Activated CD8-positive, alpha-beta memory T cell treated with anti-CD3 and anti-CD28 coated beads, Interleukin-2, amount 50 U/mL, for 24 hours (primary cell): ENCODE results near the gene RBM47.

Experiments used
- DNase-seq: peaks from one replicate; pipeline ENCODE4 v3.0.0-alpha.2; 2020; ENCODE audit errors: extremely low read depth

Gene RBM47

DNA sequence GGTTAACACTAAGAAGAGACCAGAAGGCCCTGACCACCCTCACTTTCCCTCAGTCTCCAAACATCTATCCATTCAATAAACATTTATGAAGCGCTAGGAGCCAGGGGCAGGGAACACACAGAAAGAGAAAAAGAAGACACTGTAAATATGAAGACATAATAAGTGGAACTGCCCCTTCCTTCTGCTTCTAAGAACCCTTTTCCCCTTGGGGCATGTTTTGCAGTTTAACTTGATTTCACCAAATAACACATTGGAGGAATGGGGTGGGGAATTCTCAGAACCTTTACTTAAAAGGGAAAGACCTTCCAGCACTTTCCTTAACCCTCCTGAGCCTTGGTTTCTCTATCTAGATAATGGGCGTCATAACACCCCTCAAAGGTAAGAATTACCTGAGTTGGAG is 42.3 kb downstream of the RBM47 start:
- DNase-seq, result no peak

DNA sequence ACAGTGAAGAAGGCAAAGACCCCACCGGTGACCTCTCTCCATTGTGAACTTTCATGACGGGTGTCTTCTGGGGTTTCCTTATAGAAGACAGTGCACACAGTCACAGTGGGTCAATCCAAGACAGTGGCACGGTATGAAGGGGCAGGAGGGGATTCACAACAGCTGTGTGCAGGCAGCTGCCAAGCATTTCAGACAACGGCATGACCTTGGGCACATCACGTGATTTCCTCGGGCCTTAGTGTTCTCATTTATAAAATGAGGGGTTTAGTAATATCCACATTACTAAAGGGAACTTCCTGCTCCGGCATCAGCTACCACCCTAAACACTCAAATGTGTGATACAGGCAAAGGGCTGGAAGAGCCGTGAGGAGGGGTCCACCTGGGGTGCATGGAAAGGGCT is 42.9 kb downstream of the RBM47 start:
- DNase-seq, result no peak

DNA sequence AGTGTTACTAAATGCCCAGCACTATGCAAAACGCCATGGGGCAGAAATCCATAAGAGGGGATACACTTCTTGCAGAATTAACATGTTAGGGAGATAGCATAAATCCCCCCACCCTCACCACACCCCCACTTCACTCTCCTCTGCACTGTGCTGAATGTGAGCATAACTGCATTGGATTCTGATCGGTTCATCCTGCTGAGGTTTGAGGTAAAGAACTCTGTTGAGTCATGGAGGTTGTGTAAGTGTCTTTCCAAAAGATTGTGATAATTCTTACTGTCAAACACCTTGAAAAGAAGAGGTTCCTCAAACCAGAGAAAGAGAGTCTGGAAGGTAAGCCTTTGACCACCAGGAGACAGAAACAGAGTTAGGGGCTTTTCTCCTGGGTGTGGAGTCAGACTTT is 43.6 kb downstream of the RBM47 start:
- DNase-seq, result no peak

DNA sequence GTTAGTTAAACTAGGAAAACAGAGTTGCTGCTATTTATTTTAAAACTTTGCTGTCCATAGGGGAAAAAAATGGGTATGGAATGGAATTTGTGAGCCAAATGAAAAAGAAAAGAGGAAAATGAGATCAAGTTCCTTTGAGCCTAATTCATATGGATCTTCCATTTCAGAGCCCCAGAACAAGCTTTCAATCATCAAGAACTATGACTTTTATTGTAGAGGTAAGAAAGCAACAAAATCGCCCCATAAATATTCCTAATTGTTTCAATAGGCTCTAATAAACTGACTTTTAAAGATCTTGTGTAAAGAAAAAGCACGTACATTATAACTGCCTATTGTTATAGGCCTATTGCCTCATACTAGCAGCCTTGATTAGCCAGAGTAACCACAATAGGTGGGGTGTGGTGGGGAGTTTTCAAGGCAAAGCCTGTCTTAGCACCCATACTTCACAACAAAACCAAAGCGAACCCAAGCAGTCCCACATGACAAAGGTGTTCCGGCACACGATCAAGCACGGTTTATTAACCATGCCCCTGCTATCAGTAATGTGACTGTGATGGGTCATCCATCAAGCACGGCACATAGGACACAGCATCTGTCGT is 44.4 kb downstream of the RBM47 start:
- DNase-seq, result no peak

DNA sequence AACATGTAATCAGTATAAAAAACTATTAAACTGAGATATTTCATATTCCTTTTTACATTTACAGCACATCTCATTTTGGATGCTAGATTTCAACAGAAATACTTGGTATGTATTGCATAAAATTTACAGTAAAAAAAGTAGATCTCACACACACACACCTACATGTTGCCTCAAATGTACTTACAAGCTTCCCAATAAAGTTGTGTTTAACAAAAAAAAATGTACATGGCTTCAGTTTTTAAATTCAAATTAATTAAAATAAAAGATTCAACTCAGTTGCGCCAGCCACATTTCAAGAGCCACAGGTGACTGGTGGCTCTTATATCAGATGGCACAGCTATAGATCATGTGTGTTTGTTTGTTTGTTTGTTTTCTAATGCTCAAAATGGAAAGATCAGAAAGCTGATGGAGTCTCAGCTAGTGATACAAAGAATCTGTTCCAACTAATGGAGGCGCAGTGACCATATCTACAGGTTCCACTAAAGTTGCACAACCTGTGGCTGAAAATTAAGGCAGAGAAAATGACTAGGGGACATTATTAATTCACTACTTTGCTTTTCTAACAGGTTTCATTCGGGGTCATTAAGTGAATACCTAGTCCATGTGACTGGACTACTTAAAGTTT is 45.0 kb downstream of the RBM47 start:
- no peak for DNase-seq

DNA sequence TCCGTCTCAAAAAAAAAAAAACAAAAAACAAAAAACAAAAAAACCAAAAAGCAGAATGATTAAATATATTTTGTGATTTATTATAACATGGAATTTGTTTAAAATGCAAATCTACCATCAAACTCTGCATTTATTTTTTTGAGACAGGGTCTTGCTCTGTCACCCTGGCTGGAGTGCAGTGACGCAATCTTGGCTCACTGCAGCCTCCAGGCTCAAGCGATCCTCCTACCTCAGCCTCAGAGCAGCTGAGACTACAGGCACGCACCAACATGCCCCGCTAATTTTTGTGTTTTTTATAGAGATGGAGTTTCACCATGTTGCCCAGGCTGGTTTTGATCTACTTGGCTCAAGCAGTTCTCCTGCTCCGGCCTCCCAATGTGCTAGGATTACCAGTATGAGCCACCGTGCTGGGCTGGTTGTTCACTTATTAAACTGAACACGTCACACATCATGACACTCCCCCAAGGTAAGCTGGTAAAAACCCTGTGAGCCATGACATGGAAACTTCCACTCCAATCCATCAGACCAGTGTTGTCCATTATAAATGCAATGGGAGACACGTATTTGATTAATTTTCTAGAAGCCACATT is 45.7 kb downstream of the RBM47 start:
- DNase-seq, result no peak

DNA sequence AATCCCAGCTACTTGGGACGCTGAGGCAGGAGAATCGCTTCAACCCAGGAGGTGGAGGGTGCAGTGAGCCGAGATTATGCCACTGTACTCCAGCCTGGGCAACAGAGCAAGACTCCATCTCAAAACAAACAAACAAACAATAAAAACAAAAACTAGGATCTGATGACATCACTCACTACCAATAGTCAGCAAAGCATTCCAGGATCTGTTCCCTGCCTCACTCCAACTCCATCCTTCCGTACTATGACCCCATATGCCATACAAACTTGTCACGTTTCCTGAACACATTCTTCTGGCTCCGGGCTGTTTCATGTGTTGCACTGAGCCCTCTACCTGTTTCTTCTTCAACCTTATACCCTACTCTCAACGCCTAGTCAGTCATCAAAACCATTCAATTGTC is 47.3 kb downstream of the RBM47 start:
- no peak for DNase-seq

DNA sequence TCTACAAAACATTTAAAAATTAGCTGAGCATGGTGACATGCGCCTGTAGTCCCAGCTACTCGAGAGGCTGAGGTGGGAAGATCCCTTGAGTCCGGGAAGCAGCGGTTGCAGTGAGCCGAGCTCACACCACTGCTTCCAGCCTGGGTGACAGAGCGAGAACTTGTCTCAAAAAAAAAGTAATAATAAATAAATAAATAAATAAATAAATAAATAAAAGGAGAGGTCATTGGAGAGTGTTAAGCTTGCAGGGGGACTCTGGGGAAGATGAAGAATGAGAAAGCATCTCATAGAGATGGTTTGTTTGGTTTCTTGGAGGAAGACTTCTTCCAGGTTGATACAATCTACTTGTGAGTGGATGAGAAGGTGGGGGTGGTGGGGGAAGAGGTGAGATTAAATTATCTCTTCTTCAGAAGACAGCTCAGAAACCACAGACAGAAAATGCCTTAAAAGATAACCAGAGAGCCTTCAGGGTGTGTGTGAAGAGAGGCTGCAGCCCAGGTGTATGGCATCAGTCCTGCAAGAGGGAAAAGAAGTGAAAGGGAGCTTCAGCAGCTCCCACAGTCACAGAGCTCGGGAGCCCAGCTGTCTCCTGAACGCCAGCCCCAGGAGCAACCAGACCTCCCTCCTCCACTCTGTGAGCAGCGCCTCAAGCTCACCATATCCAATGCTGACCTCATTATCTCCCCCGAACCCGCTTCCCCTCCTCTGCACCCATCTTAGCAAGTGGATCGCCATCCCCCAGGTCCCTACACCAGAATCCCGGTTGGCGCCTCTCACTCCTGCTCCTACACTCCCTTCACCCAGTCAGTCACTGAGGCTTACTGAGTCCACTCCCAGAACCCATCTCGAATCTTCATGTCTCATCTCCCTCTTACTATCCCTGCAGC is 48.2 kb downstream of the RBM47 start:
- no peak for DNase-seq

DNA sequence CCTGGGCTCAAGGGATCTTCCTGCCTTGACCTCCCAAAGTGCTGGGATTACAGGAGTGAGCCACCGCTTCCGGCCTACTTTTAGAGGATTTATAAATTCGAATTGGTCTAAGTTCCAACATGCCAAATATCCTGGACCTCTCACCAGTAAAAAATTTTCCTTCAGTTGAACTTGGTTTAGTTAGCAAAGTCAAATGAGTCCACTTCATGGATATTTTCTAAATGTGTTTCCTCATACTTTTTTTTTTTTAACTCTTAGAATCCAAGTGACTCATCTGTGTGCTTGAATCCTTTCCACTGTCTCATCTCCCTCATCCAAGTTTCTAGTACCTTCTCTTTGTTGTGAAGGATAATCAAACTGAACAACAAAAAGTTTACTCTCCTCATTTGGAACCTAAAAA is 49.7 kb downstream of the RBM47 start:
- DNase-seq, result no peak

DNA sequence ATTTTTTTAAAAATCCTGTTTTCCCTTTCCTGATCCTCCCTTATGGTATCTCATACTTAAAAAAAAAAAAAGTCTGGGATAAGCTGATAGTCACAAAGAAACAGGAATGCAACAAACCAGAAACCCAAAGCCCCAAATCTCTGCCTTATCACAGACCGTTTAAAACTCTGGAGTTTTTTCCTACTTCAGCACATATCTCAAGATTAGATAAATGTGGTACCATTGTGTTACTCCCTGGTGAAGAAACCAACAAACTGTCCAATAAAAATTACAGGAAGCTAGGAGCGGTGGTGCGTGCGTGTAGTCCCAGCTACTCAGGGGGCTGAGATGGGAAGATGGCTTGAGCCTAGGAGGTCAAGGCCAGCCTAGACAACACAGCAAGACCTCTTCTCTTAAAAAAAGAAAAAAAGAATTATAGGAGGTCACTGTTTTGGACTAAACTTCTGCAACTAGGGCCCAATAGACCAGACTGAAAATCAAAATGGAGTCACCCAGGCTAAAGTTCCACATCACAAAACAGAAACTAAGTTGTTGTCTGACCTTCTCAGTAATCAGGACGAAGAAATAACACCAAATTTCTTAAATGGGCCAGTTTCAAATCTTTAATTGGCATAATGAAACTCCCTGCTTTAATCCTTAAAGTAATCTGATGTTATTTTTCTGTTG is 51.9 kb downstream of the RBM47 start:
- no peak for DNase-seq

DNA sequence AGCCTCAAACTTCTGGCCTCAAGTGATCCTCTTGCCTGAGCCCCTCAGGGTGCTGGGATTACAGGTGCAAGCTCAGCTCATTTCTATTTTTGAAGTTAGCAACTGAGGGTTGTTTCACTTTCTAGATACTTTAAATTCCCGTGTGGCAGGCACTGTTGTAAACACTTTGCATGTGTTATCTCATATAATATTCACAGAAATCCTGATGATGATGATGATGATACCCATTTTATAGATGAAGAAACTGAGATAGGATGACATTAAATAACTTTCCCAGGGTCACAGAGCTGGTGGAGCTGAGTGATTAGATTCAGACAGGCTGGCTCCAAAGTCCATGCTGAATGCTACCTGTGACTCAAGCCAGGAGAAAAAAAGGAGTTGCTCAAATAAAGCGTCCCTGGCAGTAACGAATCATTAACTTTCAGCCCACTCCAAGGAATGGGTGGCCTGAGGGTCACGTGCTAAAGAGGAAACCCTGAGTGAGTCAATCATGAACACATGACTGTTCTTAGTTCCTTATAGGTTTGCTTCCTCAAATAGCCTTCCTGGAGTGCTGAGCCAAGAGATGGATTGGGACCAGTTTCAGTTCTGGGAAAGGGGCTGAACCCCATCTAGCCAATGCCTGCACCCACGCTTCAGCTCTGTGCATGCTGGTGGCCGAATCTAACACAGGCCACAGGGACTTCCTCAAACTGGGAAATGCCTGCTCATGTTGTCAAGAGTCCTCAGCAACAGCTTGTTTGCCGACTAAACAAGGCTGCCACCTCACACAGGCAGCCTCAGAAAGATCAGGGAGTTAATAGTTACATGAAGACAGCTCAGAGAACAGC is 52.8 kb downstream of the RBM47 start:
- no peak for DNase-seq

DNA sequence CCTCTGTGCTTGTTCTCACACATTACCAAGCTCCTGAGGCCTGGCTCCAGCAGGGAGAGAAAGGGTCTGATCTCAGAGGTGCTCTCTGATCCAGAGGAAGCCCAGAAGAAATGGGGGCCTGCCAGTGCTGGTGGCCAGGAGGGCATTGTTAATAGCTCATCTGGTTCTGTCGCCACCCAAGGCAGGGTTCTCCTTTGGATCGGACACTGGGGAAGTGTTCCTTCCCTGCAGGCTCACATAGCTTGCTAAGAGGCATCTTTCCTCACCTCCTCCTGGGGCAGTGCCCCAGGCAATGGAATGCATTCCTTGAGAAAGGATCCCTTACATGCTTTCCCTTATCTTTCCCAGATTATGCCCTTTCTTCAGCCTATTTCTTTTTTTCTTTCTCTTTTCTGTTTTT is 53.8 kb downstream of the RBM47 start:
- DNase-seq, result no peak

DNA sequence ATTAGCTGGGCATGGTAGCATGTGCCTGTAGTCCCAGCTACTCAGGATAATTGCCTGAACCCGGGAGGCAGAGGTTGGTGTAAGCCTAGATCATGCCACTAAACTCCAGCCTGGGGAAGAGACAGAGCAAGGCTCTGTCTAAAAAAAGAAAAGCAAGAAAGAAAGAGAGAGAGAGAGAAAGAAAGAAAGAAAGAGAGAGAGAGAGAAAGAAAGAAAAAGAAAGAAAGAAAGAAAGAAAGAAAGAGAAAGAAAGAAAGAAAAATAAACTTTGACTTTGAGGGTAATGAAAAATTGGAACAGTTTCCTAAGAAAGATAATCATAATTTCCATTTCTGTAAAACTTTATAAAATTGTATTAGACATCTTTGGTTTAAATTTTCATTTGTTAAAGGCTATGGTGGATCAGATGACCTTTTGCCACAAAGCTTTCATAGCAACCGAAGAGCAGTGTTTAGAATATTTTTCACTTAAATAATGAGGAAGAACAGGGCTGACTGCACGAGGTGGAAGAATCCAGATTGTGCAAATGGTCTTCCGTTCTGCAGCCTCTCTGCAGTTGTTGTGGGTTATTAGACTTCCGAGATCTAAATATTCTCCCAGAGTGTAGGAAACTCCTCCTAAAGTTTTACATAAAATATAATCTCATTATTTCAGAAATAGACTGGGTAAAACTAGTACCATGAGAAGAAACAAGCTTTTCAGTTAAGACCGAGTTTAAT is 55.9 kb downstream of the RBM47 start:
- DNase-seq, result no peak

DNA sequence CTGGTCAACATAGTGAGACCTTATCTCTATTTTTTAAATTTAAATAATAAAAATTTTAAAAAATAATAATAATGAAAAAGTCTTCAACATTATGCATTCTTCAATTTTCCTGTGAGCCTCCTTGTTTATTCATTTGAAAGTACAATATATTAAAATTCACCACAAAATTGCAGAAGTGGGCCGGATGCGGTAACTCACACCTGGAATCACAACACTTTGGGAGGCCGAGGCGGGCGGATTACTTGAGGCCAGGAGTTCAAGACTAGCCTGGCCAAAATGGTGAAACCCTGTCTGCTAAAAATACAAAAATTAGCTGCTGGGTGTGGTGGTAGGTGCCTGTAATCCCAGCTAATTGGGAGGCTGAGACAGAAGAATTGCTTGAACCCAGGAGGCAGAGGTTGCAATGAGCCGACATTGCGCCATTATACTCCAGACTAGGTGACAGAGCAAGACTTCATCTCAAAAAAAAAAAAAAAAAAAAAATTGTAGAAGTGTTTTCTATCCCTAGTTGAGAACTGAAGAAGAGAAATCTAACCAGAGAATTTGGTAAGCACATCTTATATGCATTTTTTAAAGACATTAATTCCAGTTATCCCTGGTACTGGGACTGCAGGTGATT is 56.9 kb downstream of the RBM47 start:
- no peak for DNase-seq

DNA sequence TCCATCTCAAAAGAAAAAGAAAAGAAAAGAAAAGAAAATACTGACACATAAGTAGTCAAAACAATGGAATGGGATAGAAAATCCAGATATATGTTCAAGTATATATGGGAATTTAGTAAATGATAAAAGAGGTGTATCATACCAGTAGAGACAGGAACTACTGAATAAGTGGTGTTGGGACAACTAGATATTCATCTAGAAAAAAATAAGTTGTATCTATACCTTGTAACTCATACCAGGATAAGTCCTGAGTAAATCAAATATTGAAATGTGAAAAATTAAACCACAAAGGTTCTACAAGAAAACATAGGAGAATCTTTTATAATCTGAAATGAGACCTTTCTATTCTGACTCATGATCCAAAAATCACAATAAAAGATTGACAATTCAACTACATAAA is 58.5 kb downstream of the RBM47 start:
- no peak for DNase-seq

DNA sequence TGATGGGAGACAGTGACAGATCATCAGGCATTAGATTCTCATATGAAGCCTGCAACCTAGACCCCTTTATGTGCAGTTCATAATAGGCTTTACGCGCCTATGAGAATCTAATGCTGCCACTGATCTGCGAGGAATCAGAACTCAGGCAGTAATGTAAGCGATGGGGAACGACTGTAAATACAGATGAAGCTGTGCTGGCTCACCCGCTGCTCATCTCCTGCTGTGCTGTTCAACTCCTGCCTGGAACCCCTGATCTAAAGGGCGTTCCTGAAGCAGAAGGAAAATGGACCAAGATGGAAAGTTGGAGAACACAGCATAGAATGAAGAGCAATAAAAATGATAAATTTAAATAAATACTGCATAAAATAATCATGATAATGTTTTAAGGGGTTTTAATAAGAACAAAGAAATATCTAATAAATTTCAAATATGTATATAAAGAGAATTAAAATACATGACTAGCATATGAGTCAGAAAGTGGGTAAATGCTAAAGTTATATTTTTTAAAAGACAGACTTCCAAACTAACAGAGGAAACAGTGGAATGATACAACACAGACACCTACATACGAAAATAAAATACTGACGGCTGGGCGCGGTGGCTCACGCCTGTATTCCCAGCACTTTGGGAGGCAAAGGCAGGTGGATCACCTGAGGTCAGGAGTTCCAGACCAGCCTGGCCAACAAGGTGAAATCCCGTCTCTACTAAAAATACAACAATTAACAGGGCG is 59.2 kb downstream of the RBM47 start:
- DNase-seq, result no peak

DNA sequence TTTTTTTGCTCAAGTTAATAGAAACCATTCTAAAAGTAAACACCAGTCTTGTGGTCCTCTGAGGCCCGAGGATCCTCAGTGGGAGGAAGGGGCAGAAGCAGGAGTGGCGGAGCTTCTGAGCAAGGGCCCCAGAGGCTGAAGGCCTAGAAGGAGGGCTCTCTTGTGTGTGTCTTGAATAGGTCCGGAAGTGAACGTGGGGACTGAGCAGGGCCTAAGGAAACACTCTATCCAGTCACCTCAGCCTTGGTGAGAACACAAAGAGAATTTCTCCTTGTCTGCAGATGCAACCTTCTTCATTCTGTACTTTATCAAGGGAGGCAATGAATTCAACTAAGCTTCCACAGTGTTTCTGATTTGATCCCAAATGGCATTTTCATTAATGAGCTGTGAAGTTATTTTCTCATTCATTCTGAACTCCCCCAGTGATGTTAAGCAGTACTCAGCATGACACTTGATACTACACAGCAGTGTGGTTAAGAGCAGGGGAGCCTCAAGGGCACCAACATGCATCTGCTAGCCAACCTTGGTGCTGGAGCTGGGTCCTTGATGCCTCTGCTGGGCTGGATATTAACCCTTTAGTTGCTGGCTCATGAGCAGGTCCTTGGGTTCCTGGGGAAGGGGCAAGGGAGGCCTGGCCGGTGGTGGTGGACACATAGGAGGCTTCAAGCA is 64.7 kb downstream of the RBM47 start:
- DNase-seq, result no peak

DNA sequence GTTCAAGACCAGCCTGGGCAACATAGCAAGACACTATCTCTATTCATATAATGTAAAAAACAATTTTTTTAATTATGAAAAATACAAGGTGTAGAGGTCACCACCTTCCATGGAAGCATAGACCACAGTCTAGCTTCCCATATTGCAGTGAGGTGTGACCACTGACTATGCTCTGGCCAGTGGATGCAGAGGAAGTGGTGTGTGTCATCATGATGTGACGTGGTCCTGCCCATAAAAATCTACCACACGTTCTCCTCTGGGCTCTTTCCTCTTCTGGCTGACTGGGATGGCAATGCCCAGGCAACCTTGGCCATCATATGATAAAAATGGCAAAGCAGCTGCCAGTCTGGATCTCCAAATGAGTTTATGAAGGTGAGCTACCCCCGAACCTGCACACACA is 65.7 kb downstream of the RBM47 start:
- DNase-seq, result no peak

DNA sequence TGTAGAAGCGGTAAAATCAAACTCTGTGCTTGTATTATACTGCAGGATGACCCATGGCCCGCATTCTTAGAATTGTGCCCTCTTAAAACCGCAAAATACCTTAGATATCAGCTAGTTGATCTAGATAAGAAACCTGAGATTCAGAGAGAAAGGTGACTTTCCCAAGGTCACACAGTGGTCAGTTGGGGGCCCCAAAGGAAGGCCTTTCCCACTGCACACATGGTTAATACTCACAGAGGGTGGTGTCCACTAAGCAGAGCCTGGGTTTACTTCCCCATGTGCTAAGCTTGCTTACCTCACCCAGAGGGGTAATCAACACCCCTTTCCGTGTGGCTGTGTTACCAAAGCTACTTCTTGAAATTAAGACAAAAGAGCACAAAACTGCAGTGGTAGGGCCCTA is 66.3 kb downstream of the RBM47 start:
- no peak for DNase-seq
